Right hindlimb (tissue), 1 donor: ENCODE measurements around the gene ZFYVE28.
"Not testable (repeated sequence)": the region's sequence is repeated elsewhere in the genome, so short reads cannot be mapped to it uniquely, and the experiment has no call there.

Experiments used
- DNase-seq: peaks from one replicate; pipeline ENCODE4 v3.0.0-alpha.2; 2018

Gene ZFYVE28

GRCh38 chr4:2388429-2389182, 29.8 kb downstream of the ZFYVE28 start:
- no peak for DNase-seq

GRCh38 chr4:2387829-2388228, 30.6 kb downstream of the ZFYVE28 start:
- DNase-seq = no peak

- no peak for DNase-seq
Observed at GRCh38 chr4:2387218-2387617, 31.2 kb downstream of the ZFYVE28 start.

GRCh38 chr4:2386717-2387116, 31.7 kb downstream of the ZFYVE28 start:
- DNase-seq = no peak

GRCh38 chr4:2385516-2385915, 32.9 kb downstream of the ZFYVE28 start:
- DNase-seq = no peak

- DNase-seq = no peak
Observed at GRCh38 chr4:2384245-2384644, 34.2 kb downstream of the ZFYVE28 start.

- DNase-seq = no peak
Observed at GRCh38 chr4:2383760-2384159, 34.7 kb downstream of the ZFYVE28 start.

- DNase-seq = not testable (repeated sequence)
Observed at GRCh38 chr4:2383220-2383631, 35.2 kb downstream of the ZFYVE28 start.

- DNase-seq = not testable (repeated sequence)
Observed at GRCh38 chr4:2382769-2383202, 35.7 kb downstream of the ZFYVE28 start.

- not testable (repeated sequence) for DNase-seq
Observed at GRCh38 chr4:2380589-2380988, 37.9 kb downstream of the ZFYVE28 start.

GRCh38 chr4:2378898-2379297, 39.5 kb downstream of the ZFYVE28 start:
- DNase-seq = no peak

- no peak for DNase-seq
Observed at GRCh38 chr4:2378401-2378800, 40.0 kb downstream of the ZFYVE28 start.

GRCh38 chr4:2377241-2377640, 41.2 kb downstream of the ZFYVE28 start:
- no peak for DNase-seq

GRCh38 chr4:2375427-2375826, 43.0 kb downstream of the ZFYVE28 start:
- no peak for DNase-seq

GRCh38 chr4:2373532-2373931, 44.9 kb downstream of the ZFYVE28 start:
- DNase-seq = no peak

GRCh38 chr4:2372488-2373030, 45.9 kb downstream of the ZFYVE28 start:
- DNase-seq = no peak

GRCh38 chr4:2371765-2372487, 46.5 kb downstream of the ZFYVE28 start:
- no peak for DNase-seq

- DNase-seq = no peak
Observed at GRCh38 chr4:2370597-2371320, 47.7 kb downstream of the ZFYVE28 start.

- DNase-seq = no peak
Observed at GRCh38 chr4:2368746-2369437, 49.6 kb downstream of the ZFYVE28 start.

- no peak for DNase-seq
Observed at GRCh38 chr4:2367626-2368025, 50.8 kb downstream of the ZFYVE28 start.

- no peak for DNase-seq
Observed at GRCh38 chr4:2366252-2367192, 51.9 kb downstream of the ZFYVE28 start.

GRCh38 chr4:2365913-2366210, 52.6 kb downstream of the ZFYVE28 start:
- DNase-seq = no peak
